HL-60 (cell line): ENCODE results near the gene TTLL1.

Source experiments
- CTCF ChIP-seq: IDR thresholded peaks from one replicate; pipeline ENCODE4 v1.5.1; 2011; ENCODE audit warnings: low read length, control low read depth, inconsistent platforms; ENCODE audit not compliant: insufficient read depth
- GABPA ChIP-seq: IDR thresholded peaks from 2 replicates; pipeline ENCODE4 v1.6.1; 2012; ENCODE audit warnings: low read depth
- POLR2AphosphoS5 ChIP-seq: IDR thresholded peaks from 2 replicates; pipeline ENCODE4 v1.6.1; 2012; ENCODE audit warnings: low read depth
- REST ChIP-seq: IDR thresholded peaks from 2 replicates; pipeline ENCODE4 v1.6.1; 2012; ENCODE audit warnings: low read depth; ENCODE audit not compliant: insufficient replicate concordance

GRCh38 chr22:43088984-43089717, at the start of gene TTLL1:
- TF ChIP-seq CTCF (no peak), REST (no peak), POLR2AphosphoS5 (peak; percentile 53; the same call in 1 of the 2 replicates), GABPA (peak; percentile 91)
